ENCODE measurements around the gene CLNK. TPM values are rescaled to one million over a fixed set of nuclear protein-coding genes. Genes with fewer than 3 reads are reported as not detected.

CLNK gene, protein sequence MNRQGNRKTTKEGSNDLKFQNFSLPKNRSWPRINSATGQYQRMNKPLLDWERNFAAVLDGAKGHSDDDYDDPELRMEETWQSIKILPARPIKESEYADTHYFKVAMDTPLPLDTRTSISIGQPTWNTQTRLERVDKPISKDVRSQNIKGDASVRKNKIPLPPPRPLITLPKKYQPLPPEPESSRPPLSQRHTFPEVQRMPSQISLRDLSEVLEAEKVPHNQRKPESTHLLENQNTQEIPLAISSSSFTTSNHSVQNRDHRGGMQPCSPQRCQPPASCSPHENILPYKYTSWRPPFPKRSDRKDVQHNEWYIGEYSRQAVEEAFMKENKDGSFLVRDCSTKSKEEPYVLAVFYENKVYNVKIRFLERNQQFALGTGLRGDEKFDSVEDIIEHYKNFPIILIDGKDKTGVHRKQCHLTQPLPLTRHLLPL
- not detected in 2 replicates for total RNA-seq (ENCODE audit: low replicate concordance)

GRCh38 chr4:10684631-10685030 lies at the start of gene CLNK:
Gene CLNK, minus strand, starts transcription at chr4:10684768. Its CDS starts 16,899 bp downstream, at chr4:10667869.

GRCh38 chr4:10457255-10457801 lies 227.2 kb downstream of the CLNK start, which contains the start of gene ZNF518B:
Gene ZNF518B, minus strand, starts transcription at chr4:10457426. Its CDS starts 11,098 bp downstream, at chr4:10446328.

Other genes starting within 250 kb of the CLNK start
- 15.6 and 22.5 TPM in 2 replicates for gene ZNF518B, start 227.3 kb downstream of the CLNK start, total RNA-seq (ENCODE audit: low replicate concordance)